GM11168 (cell line): ENCODE results near the gene COA5.
"Not testable (repeated sequence)": the region's sequence is repeated elsewhere in the genome, so short reads cannot be mapped to it uniquely, and the experiment has no call there.

Source experiments
- in situ Hi-C: fragments of 300-500 bp; cut with MboI; formaldehyde crosslinking; loops from one replicate; pipeline ENCODE4 v1.12.0; 2022; ENCODE audit warnings: low sequenced_read_pairs; ENCODE audit not compliant: unreplicated experiment

COA5 gene

GRCh38 chr2:98607741-98608115 lies 584 bp downstream of the COA5 start:
- in situ Hi-C loops = no loop called here

- in situ Hi-C loops = no loop called here
Measured at GRCh38 chr2:98607104-98607503, 1.2 kb downstream of the COA5 start.

- in situ Hi-C loops = no loop called here
Measured at GRCh38 chr2:98606431-98606830, 1.9 kb downstream of the COA5 start.

GRCh38 chr2:98605076-98605475 lies 3.2 kb downstream of the COA5 start:
- in situ Hi-C loops = no loop called here

GRCh38 chr2:98604547-98604946 lies 3.8 kb downstream of the COA5 start:
- in situ Hi-C loops = no loop called here

- in situ Hi-C loops = no loop called here
Measured at GRCh38 chr2:98601532-98602132, 6.7 kb downstream of the COA5 start.

- in situ Hi-C loops = no loop called here
Measured at GRCh38 chr2:98598781-98599428, 9.4 kb downstream of the COA5 start.

- in situ Hi-C loops = not testable (repeated sequence)
Measured at GRCh38 chr2:98594665-98595064, 13.6 kb downstream of the COA5 start.

GRCh38 chr2:98592565-98592964 lies 15.7 kb downstream of the COA5 start:
- in situ Hi-C loops = no loop called here

- in situ Hi-C loops = no loop called here
Measured at GRCh38 chr2:98589489-98589888, 18.8 kb downstream of the COA5 start.

GRCh38 chr2:98588880-98589431 lies 19.4 kb downstream of the COA5 start:
- in situ Hi-C loops = no loop called here

GRCh38 chr2:98586551-98587140 lies 21.7 kb downstream of the COA5 start:
- in situ Hi-C loops = no loop called here

- in situ Hi-C loops = no loop called here
Measured at GRCh38 chr2:98585386-98585785, 22.9 kb downstream of the COA5 start.

GRCh38 chr2:98583816-98584618 lies 24.3 kb downstream of the COA5 start:
- in situ Hi-C loops = no loop called here

- in situ Hi-C loops = no loop called here
Measured at GRCh38 chr2:98583276-98583675, 25.0 kb downstream of the COA5 start.

GRCh38 chr2:98582523-98582922 lies 25.8 kb downstream of the COA5 start:
- in situ Hi-C loops = no loop called here

- in situ Hi-C loops = no loop called here
Measured at GRCh38 chr2:98580656-98581284, 27.5 kb downstream of the COA5 start.

GRCh38 chr2:98579926-98580325 lies 28.4 kb downstream of the COA5 start:
- in situ Hi-C loops = no loop called here

- in situ Hi-C loops = no loop called here
Measured at GRCh38 chr2:98578231-98578630, 30.1 kb downstream of the COA5 start.

- in situ Hi-C loops = no loop called here
Measured at GRCh38 chr2:98577313-98577712, 31.0 kb downstream of the COA5 start.
